CD4-positive, CD25-positive, alpha-beta regulatory T cell (primary cell): ENCODE results near the gene ECPAS. TPM values are rescaled to one million over a fixed set of nuclear protein-coding genes. Genes with fewer than 3 reads are reported as not detected.

ENCODE experiments used
- ATAC-seq, 2 donors: fragments of 150-1000 bp; cut with Tn5 transposase; one replicate each; pipeline ENCODE4 v1.10.0; 2021; ENCODE audit warnings: low read depth in 2 of 2, moderate number of reproducible peaks in 2 of 2, moderate library complexity in 1 of 2
- DNase-seq, 3 donors: peaks; one replicate each; pipeline versions ENCODE4 v3.0.0 to v3.0.0-alpha.2; 2012 to 2022; ENCODE audit warnings: mixed read lengths in 1 of 3
- H3K27ac ChIP-seq: one replicate; pipeline ENCODE4 v1.7.0; 2013; ENCODE audit warnings: mild to moderate bottlenecking, low read length; ENCODE audit not compliant: insufficient read depth, poor library complexity, severe bottlenecking
- H3K27me3 ChIP-seq: one replicate; pipeline ENCODE4 v1.7.0; 2013; ENCODE audit warnings: low read length; ENCODE audit not compliant: control insufficient read depth, insufficient read depth
- H3K36me3 ChIP-seq: one replicate; pipeline ENCODE4 v1.7.0; 2013; ENCODE audit warnings: mild to moderate bottlenecking, low read length, moderate library complexity; ENCODE audit not compliant: control insufficient read depth, insufficient read depth
- H3K4me1 ChIP-seq: 2 replicates; pipeline ENCODE4 v1.7.0; 2013; ENCODE audit warnings: mild to moderate bottlenecking, low read length; ENCODE audit not compliant: insufficient read depth, control insufficient read depth, poor library complexity, severe bottlenecking
- H3K4me3 ChIP-seq: one replicate; pipeline ENCODE4 v1.7.0; 2013; ENCODE audit warnings: low read depth, mild to moderate bottlenecking, low read length, moderate library complexity
- H3K9me3 ChIP-seq, 2 experiments: 1 replicate in 1 of 2; 2 replicates in 1 of 2; pipeline ENCODE4 v1.7.0; 2013; ENCODE audit warnings: low read length in 2 of 2, mild to moderate bottlenecking in 1 of 2, moderate library complexity in 1 of 2; ENCODE audit not compliant: control insufficient read depth in 2 of 2
- H3K27ac Mint-ChIP-seq, 3 donors: one replicate each; pipeline ENCODE4 v1.8.0; 2020 to 2022; ENCODE audit warnings: mild to moderate bottlenecking in 3 of 3, mixed read lengths in 3 of 3, moderate library complexity in 2 of 3
- H3K27me3 Mint-ChIP-seq: one replicate; pipeline ENCODE4 v1.8.0; 2022; ENCODE audit warnings: mild to moderate bottlenecking, mixed read lengths
- H3K36me3 Mint-ChIP-seq: one replicate; pipeline ENCODE4 v1.8.0; 2020; ENCODE audit warnings: mixed read lengths
- H3K4me1 Mint-ChIP-seq, 4 donors: one replicate each; pipeline ENCODE4 v1.8.0; 2020 to 2022; ENCODE audit warnings: mixed read lengths in 4 of 4, mild to moderate bottlenecking in 1 of 4
- H3K4me3 Mint-ChIP-seq, 4 donors: one replicate each; pipeline ENCODE4 v1.8.0; 2020 to 2022; ENCODE audit warnings: mild to moderate bottlenecking in 4 of 4, mixed read lengths in 4 of 4, moderate library complexity in 3 of 4
- H3K9me3 Mint-ChIP-seq, 7 donors: one replicate each; pipeline ENCODE4 v1.8.0; 2020 to 2022; ENCODE audit warnings: mixed read lengths in 7 of 7, mild to moderate bottlenecking in 3 of 7, moderate library complexity in 2 of 7
- polyA plus RNA-seq, 4 donors: library from polyadenylated mRNA; unstranded; fragments of 300-500 nt; fragmentation: Illumina TruSeq; gene quantifications; one replicate each; pipeline ENCODE4 v1.2.3, GENCODE V29; 2021
- total RNA-seq: library from RNA; stranded (reverse); gene quantifications from one replicate; pipeline ENCODE4 v1.2.3, GENCODE V29; 2022

Gene ECPAS
- total and polyA plus RNA-seq, 5 donors from 2014 or later, result 9.5 to 59.1 (median 11.3) TPM

DNA sequence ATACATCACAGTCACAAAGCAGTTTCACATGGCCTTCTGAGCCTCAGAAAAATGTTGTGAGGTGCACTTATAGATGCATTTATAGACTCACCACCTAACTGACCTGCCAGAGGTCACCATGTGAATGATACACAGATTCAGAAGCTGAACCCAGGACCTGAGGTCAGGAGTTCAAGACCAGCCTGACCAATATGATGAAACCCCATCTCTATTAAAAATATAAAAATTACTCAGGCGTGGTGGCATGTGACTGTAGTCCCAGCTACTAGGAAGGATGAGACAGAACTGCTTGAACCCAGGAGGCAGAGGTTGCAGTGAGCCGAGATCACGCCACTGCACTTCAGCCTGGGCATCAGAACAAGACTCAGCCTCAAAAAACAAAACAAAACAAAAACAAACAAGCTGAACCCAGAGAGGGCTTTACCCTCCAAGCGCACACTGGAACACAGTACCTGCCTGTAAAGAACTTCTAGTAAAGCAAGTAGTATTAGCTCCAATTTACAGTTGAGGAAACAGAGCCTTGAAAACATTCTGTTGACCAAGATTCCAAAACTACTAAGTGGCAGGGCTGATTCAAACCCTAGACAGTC, 16.3 kb downstream of the ECPAS start:
- Mint-ChIP-seq H3K36me3 (peaks cover 12% of the 10 kb centered on the region), H3K9me3 (peaks cover 0 to 2% (median 0%) of the 10 kb centered on the region in 7 donors), H3K4me1 (peaks cover 21 to 51% (median 35%) of the 10 kb centered on the region in 4 donors), H3K27me3 (no peaks in the 10 kb centered on the region), H3K27ac (no peak overlapping the region), H3K4me3 (peak overlapping the region in 1 of 4 donors; percentile 38)
- H3K9me3 ChIP-seq, result no peaks in the 10 kb centered on the region
- ATAC-seq (no peak), DNase-seq (no peak)
- no peaks in the 10 kb centered on the region for H3K36me3 ChIP-seq
- H3K27me3 ChIP-seq, result no peaks in the 10 kb centered on the region
- H3K4me1 ChIP-seq, result no peaks in the 10 kb centered on the region
- H3K4me3 ChIP-seq, result no peak overlapping the region
- H3K27ac ChIP-seq, result no peak overlapping the region

DNA sequence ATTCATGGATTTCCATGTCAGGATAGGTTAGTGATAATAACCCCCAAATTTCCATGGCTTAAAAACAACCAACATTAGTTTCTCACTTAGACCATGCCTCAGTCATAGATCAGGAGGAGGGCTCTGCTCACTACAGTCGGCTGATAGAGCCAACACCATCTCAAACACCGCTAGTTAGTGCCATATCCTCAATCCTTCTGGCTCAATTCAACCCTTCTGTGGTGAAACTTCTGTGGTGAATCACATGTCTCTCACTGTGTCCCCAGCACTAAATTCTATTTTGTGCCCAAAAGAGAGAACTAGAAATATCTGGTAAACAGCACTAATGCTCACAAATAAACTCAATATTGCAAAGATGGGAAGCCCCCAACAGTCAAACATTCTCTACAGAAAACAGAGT, 21.1 kb downstream of the ECPAS start:
- H3K27ac Mint-ChIP-seq, result no peak overlapping the region
- no peak for ATAC-seq

DNA sequence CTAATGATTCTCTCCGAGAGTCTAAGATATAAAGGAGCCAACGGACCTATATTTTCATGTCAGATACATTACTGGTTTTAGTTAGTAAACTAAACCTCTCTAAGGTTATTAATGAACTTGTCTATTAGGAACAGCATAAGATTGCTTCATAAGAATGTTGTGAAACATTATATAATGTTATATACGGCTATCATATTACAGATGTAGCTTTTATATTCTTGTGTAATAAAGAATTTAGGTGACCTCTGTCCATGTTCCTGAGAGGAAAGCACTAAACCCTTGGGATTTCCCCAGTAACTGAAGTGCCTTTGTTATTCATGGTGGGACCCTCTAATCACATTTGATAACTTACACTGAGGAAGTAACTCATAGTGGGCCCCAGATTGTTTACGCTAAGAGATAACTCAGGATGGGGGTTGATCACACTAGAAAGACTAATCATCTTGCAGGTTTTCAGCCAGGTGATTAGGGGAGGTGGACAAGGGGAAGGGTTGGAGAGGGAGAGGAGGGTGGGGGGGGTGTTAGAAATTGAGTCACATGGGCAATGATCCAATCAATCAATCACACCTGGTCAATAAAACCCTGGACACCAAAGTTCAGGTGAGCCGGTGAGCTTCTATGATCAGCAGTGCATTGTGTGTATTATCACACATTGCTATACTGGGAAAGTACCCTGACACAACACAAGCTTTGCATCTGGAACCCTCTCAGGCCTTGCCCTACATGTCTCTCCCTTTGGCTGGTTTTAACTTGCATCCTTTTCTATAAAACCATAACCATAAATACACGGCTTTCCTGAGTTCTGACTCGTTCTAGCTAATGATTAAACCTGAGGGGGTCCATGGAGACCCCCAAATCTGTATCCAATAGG, 25.8 kb downstream of the ECPAS start:
- Mint-ChIP-seq H3K36me3 (peaks cover 14% of the 10 kb centered on the region), H3K9me3 (peaks cover 0 to 9% (median 0%) of the 10 kb centered on the region in 7 donors), H3K27me3 (no peaks in the 10 kb centered on the region), H3K27ac (no peak overlapping the region), H3K4me3 (no peak overlapping the region), H3K4me1 (peaks cover 24 to 57% (median 39%) of the 10 kb centered on the region in 4 donors)
- Histone ChIP-seq H3K27ac (no peak overlapping the region), H3K4me3 (no peak overlapping the region), H3K27me3 (no peaks in the 10 kb centered on the region), H3K36me3 (no peaks in the 10 kb centered on the region), H3K9me3 (peaks cover 0 to 4% of the 10 kb centered on the region in 2 experiments), H3K4me1 (no peaks in the 10 kb centered on the region)
- ATAC-seq, result no peak
- no peak for DNase-seq

More for the DNA sequence above, 21.1 kb downstream of the ECPAS start:
- Histone ChIP-seq H3K36me3 (no peaks in the 10 kb centered on the region), H3K27me3 (no peaks in the 10 kb centered on the region), H3K27ac (no peak overlapping the region), H3K9me3 (peaks cover 0 to 4% of the 10 kb centered on the region in 2 experiments), H3K4me1 (no peaks in the 10 kb centered on the region), H3K4me3 (no peak overlapping the region)
- Mint-ChIP-seq H3K4me1 (peaks cover 21 to 47% (median 26%) of the 10 kb centered on the region in 4 donors), H3K9me3 (peaks cover 0 to 9% (median 0%) of the 10 kb centered on the region in 7 donors), H3K27me3 (no peaks in the 10 kb centered on the region), H3K36me3 (peaks cover 19% of the 10 kb centered on the region), H3K4me3 (no peak overlapping the region)
- DNase-seq, result no peak

DNA sequence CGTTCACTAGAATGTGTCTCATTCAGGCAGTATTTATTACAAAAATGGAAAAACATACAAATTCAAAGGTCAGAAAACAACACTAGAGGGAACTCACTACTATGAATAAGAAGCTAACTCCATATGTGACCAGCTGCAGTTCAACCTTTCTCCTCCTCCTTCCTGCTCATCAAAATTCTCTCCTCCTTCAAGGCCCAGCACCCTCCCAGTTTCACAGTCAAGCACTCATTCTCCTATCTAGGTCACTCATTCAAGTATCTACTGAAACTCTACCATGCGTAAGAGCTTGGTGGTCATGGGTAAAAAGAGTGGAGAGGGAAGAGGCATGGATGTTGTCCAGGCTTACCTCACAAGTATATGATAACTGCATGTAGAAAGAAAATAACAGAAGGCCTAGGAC, 27.7 kb downstream of the ECPAS start:
- Mint-ChIP-seq H3K9me3 (peaks cover 0 to 2% (median 0%) of the 10 kb centered on the region in 7 donors), H3K36me3 (peaks cover 2% of the 10 kb centered on the region), H3K4me1 (peaks cover 32 to 53% (median 39%) of the 10 kb centered on the region in 4 donors), H3K27ac (peak overlapping the region; percentile 10 to 37 (median 26)), H3K27me3 (no peaks in the 10 kb centered on the region), H3K4me3 (no peak overlapping the region)
- no peak for DNase-seq
- H3K4me3 ChIP-seq, result no peak overlapping the region
- H3K27me3 ChIP-seq, result no peaks in the 10 kb centered on the region
- peak in 1 of 2 donors; percentile 31 for ATAC-seq
- H3K9me3 ChIP-seq, result peaks cover 0 to 2% of the 10 kb centered on the region in 2 experiments
- H3K27ac ChIP-seq, result no peak overlapping the region
- no peaks in the 10 kb centered on the region for H3K4me1 ChIP-seq
- no peaks in the 10 kb centered on the region for H3K36me3 ChIP-seq

GRCh38 chr9:111455638-111456037, 28.5 kb downstream of the ECPAS start:
- H3K4me1 Mint-ChIP-seq, result peaks cover 35 to 50% (median 42%) of the 10 kb centered on the region in 4 donors
- no peak for ATAC-seq
- H3K27me3 Mint-ChIP-seq, result no peaks in the 10 kb centered on the region
- no peaks in the 10 kb centered on the region for H3K9me3 Mint-ChIP-seq
- no peaks in the 10 kb centered on the region for H3K36me3 Mint-ChIP-seq
- Histone ChIP-seq H3K9me3 (no peaks in the 10 kb centered on the region), H3K4me3 (no peak overlapping the region), H3K4me1 (no peaks in the 10 kb centered on the region), H3K36me3 (no peaks in the 10 kb centered on the region), H3K27ac (no peak overlapping the region), H3K27me3 (no peaks in the 10 kb centered on the region)
- no peak for DNase-seq
- no peak overlapping the region for H3K27ac Mint-ChIP-seq
- no peak overlapping the region for H3K4me3 Mint-ChIP-seq

DNA sequence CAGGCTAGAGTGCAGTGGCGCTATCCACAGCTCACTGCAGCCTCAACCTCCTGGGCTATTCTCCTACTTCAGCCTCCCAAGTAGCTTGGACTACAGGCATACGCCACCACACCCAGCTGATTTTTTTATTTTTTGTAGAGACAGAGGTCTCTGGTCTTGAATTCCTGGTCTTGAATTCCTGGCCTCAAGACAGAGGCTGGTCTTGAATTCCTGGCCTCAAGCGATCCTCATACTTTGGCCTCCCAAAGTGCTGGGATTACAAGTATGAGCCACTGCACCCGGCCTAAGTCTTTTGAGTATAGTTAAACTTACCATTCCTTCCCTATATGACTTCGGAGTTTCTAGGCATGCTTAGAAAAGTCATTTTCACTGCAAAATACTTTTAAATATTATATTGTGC, 29.4 kb downstream of the ECPAS start:
- Histone ChIP-seq H3K4me1 (no peaks in the 10 kb centered on the region), H3K27me3 (no peaks in the 10 kb centered on the region), H3K9me3 (no peaks in the 10 kb centered on the region), H3K36me3 (peaks cover 7% of the 10 kb centered on the region), H3K27ac (no peak overlapping the region), H3K4me3 (no peak overlapping the region)
- Mint-ChIP-seq H3K9me3 (no peaks in the 10 kb centered on the region), H3K36me3 (peaks cover 7% of the 10 kb centered on the region), H3K27ac (no peak overlapping the region), H3K27me3 (no peaks in the 10 kb centered on the region), H3K4me3 (no peak overlapping the region), H3K4me1 (peaks cover 41 to 53% (median 44%) of the 10 kb centered on the region in 4 donors)
- DNase-seq (no peak), ATAC-seq (no peak)

DNA sequence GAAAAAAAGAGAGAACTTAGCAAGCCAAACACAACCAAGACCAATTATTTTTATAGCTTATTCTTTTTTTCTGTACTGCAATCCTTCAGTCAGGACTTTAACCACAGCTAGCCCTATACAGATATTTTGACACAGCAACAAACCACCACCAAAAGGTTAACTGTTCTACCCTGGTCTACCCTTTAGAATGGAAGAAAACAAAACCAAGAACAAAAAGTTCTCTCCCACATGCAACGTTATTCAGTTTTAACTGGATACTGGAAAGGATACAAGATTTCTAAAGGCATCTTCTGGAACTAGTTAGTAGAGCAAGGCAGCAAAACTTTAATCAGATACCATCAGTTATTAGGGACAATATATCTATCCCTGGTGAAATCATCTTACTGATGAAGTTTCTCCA, 32.6 kb downstream of the ECPAS start:
- DNase-seq (no peak), ATAC-seq (no peak)
- no peaks in the 10 kb centered on the region for H3K4me1 ChIP-seq
- no peak overlapping the region for H3K4me3 ChIP-seq
- Mint-ChIP-seq H3K9me3 (no peaks in the 10 kb centered on the region), H3K4me3 (no peak overlapping the region), H3K36me3 (peaks cover 13% of the 10 kb centered on the region), H3K27me3 (no peaks in the 10 kb centered on the region), H3K4me1 (peaks cover 19 to 33% (median 29%) of the 10 kb centered on the region in 4 donors), H3K27ac (peak overlapping the region in 2 of 3 donors; percentile 4 to 5)
- no peaks in the 10 kb centered on the region for H3K27me3 ChIP-seq
- H3K27ac ChIP-seq, result no peak overlapping the region
- peaks cover 13% of the 10 kb centered on the region for H3K36me3 ChIP-seq
- no peaks in the 10 kb centered on the region for H3K9me3 ChIP-seq
